HepG2 (cell line): ENCODE measurements around the gene MBTD1. TPM values are rescaled to one million over a fixed set of nuclear protein-coding genes. Genes with fewer than 3 reads are reported as not detected.

Experiments
- ADNP ChIP-seq: sonication (generic); formaldehyde crosslinking; IDR thresholded peaks from 2 replicates; pipeline ENCODE4 v1.4.0; 2020; ENCODE audit warnings: missing genetic modification reagents
- ARHGAP35 ChIP-seq: sonication (generic); formaldehyde crosslinking; IDR thresholded peaks from 2 replicates; pipeline ENCODE4 v1.9.0; 2022; ENCODE audit warnings: mild to moderate bottlenecking, inconsistent platforms, moderate library complexity, missing genetic modification reagents, borderline replicate concordance
- ASH2L ChIP-seq: fragments of 300-600, 200-600 bp; sonication (generic); IDR thresholded peaks from 2 replicates; pipeline ENCODE4 v1.7.0; 2017; ENCODE audit warnings: low read depth, mild to moderate bottlenecking, moderate library complexity, mixed read lengths, low read length; ENCODE audit not compliant: insufficient read length
- ATF7 ChIP-seq, 2 experiments: fragments of 450-650 bp in 1 of 2; sonication (generic) in 1 of 2; formaldehyde crosslinking in 1 of 2; IDR thresholded peaks; 2 replicates each; pipeline versions ENCODE4 v1.4.0 to v1.6.1; 2016 to 2020; ENCODE audit warnings: antibody characterized with exemption in 1 of 2, mild to moderate bottlenecking in 1 of 2, missing genetic modification reagents in 1 of 2
- CBX5 ChIP-seq: sonication (generic); formaldehyde crosslinking; IDR thresholded peaks from 2 replicates; pipeline ENCODE4 v1.4.0; 2020; ENCODE audit warnings: missing genetic modification reagents, borderline replicate concordance
- CEBPG ChIP-seq: IDR thresholded peaks from 2 replicates; pipeline ENCODE4 v1.6.1; 2016
- HNRNPLL ChIP-seq: fragments of 200-400 bp; formaldehyde crosslinking; IDR thresholded peaks from 2 replicates; pipeline ENCODE4 v1.6.1; 2017; ENCODE audit warnings: mild to moderate bottlenecking, low read depth, low read length; ENCODE audit not compliant: poor library complexity, severe bottlenecking
- JUND ChIP-seq: sonication (generic); formaldehyde crosslinking; IDR thresholded peaks from 2 replicates; pipeline ENCODE4 v1.8.0; 2022; ENCODE audit warnings: mild to moderate bottlenecking, missing genetic modification reagents
- LCORL ChIP-seq, 2 experiments: fragments of 450-650 bp in 1 of 2; sonication (generic) in 1 of 2; formaldehyde crosslinking in 1 of 2; IDR thresholded peaks; 2 replicates each; pipeline versions ENCODE4 v1.5.0 to v1.6.1; 2017 to 2020; ENCODE audit warnings: antibody characterized with exemption in 1 of 2, missing genetic modification reagents in 1 of 2
- NRL ChIP-seq: sonication (generic); formaldehyde crosslinking; IDR thresholded peaks from 2 replicates; pipeline ENCODE4 v1.5.0; 2020; ENCODE audit warnings: missing genetic modification reagents, mild to moderate bottlenecking, moderate library complexity, borderline replicate concordance
- SRF ChIP-seq: IDR thresholded peaks from 2 replicates; pipeline ENCODE4 v1.6.1; 2011; ENCODE audit warnings: mild to moderate bottlenecking, low read depth, low read length, moderate library complexity
- ZC3H13 ChIP-seq: sonication (generic); formaldehyde crosslinking; IDR thresholded peaks from 2 replicates; pipeline ENCODE4 v1.8.1; 2023; ENCODE audit warnings: mild to moderate bottlenecking, missing genetic modification reagents, moderate library complexity
- ZNF335 ChIP-seq: sonication (generic); formaldehyde crosslinking; IDR thresholded peaks from 2 replicates; pipeline ENCODE4 v1.4.0; 2020; ENCODE audit warnings: missing genetic modification reagents
- ZNF607 ChIP-seq: sonication (generic); formaldehyde crosslinking; IDR thresholded peaks from 2 replicates; pipeline ENCODE4 v1.5.1; 2020; ENCODE audit warnings: missing genetic modification reagents, mild to moderate bottlenecking, borderline replicate concordance
- ZNF772 ChIP-seq: sonication (generic); formaldehyde crosslinking; IDR thresholded peaks from 2 replicates; pipeline ENCODE4 v1.5.0; 2020; ENCODE audit warnings: mild to moderate bottlenecking, missing genetic modification reagents
- ZSCAN31 ChIP-seq: sonication (generic); formaldehyde crosslinking; IDR thresholded peaks from 2 replicates; pipeline ENCODE4 v1.5.0; 2020; ENCODE audit warnings: low read depth, mild to moderate bottlenecking, missing genetic modification reagents
- polyA plus RNA-seq, 8 experiments: library from polyadenylated mRNA; depleted of rRNA in 3 of 8; stranded (reverse) in 7 of 8; unstranded in 1 of 8; fragments of >200 nt; fragmentation: Illumina TruSeq in 4 of 8; extraction: Trizol in 4 of 8; gene quantifications; 2 replicates each; pipeline versions ENCODE4 v1.2.1 to v1.2.3, GENCODE V29; 2011 to 2016; ENCODE audit warnings: low read depth in 4 of 8, missing spikeins in 1 of 8, mixed read lengths in 1 of 8; ENCODE audit not compliant: insufficient read depth in 1 of 8
- total RNA-seq, 5 experiments: library from RNA; depleted of rRNA; stranded (reverse); fragments of >200 nt; fragmentation: Illumina TruSeq; extraction: Trizol; gene quantifications; 2 replicates each; pipeline ENCODE4 v1.2.3, GENCODE V29; 2016; ENCODE audit warnings: low read depth in 1 of 5
- TF ChIP-seq, protein P1 (sequence below): IDR thresholded peaks from 2 replicates; pipeline ENCODE4 v1.6.1; 2016; ENCODE audit warnings: missing genetic modification reagents, missing compliant biosample characterization
- TF ChIP-seq, protein P2 (sequence below): sonication (generic); formaldehyde crosslinking; conservative IDR thresholded peaks from 2 replicates; pipeline ENCODE4 v1.8.1; 2023; ENCODE audit warnings: missing genetic modification reagents
- TF ChIP-seq, protein P3 (sequence below): sonication (generic); formaldehyde crosslinking; IDR thresholded peaks from one replicate; pipeline ENCODE4 v1.5.1; 2020; ENCODE audit warnings: mild to moderate bottlenecking, missing genetic modification reagents; ENCODE audit errors: not compliant biosample characterization

MBTD1 gene
- total and polyA plus RNA-seq, 2 of the 13 experiments (the other 11 are each of a cell fraction or from before 2014, with no cell fraction given) = 20.9 TPM

DNA sequence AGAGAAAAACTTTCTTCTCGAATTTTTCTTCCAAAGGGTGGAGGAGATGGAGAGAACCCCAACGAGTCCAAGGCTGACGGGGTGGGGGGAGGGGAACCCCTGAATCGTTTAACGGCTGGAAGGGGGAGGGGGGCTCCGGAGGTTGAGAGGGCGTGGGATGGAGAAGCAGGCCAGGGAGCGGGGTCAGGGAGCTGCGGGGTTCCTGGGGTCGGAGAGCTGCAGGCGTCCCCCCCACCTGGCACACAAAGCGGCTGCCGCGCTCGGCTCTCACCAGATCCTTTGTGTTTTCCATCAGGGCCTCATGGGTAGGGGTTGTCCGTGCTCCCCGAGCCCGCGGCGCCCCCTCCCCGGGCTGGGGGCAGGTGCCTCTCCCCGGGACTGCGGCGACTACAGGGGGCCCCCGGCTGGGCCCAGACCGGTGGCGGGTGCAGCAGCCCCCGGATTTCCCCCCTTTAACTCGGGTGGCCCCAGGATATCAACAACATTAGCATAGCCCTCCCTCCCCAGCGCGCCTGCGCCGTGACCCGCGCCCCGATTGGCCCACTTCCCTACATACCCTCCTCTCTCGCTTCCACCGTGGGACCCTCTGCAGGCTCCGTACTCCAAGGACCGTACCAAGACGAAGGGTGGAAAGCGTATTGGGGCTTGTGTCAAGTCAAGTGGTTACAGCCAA, at the start of gene MBTD1 (continued):
- TF ChIP-seq LCORL (IDR thresholded peaks at IDR 0.05) (no peak), LCORL (CRISPR knock-in tag; IDR thresholded peaks at IDR 0.05) (no peak), ZNF335 (no peak), ZSCAN31 (CRISPR knock-in tag) (no peak), SRF (no peak), NRL (CRISPR knock-in tag) (peak; percentile 53), ATF7 (IDR thresholded peaks at IDR 0.05) (no peak), ATF7 (CRISPR knock-in tag; IDR thresholded peaks at IDR 0.05) (no peak), HNRNPLL (no peak), ZNF607 (CRISPR knock-in tag) (0 out of 2 replicates have a peak, but pooled peaks have one; percentile 12), CEBPG (CRISPR knock-in tag) (no peak; the same call in 1 of the 2 replicates), ZNF772 (0 out of 2 replicates have a peak, but pooled peaks have one; percentile 39), ZC3H13 (CRISPR knock-in tag) (peak; percentile 93), CBX5 (CRISPR knock-in tag) (0 out of 2 replicates have a peak, but pooled peaks have one; percentile 23), ARHGAP35 (CRISPR knock-in tag) (no peak), ASH2L (peak; percentile 2), JUND (CRISPR knock-in tag) (no peak), ADNP (CRISPR knock-in tag) (no peak)
- TF ChIP-seq, protein P1, sequence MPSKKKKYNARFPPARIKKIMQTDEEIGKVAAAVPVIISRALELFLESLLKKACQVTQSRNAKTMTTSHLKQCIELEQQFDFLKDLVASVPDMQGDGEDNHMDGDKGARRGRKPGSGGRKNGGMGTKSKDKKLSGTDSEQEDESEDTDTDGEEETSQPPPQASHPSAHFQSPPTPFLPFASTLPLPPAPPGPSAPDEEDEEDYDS (CRISPR knock-in tag) = peak; percentile 68
- TF ChIP-seq, protein P2, sequence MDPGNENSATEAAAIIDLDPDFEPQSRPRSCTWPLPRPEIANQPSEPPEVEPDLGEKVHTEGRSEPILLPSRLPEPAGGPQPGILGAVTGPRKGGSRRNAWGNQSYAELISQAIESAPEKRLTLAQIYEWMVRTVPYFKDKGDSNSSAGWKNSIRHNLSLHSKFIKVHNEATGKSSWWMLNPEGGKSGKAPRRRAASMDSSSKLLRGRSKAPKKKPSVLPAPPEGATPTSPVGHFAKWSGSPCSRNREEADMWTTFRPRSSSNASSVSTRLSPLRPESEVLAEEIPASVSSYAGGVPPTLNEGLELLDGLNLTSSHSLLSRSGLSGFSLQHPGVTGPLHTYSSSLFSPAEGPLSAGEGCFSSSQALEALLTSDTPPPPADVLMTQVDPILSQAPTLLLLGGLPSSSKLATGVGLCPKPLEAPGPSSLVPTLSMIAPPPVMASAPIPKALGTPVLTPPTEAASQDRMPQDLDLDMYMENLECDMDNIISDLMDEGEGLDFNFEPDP (CRISPR knock-in tag) = no peak
- TF ChIP-seq, protein P3, sequence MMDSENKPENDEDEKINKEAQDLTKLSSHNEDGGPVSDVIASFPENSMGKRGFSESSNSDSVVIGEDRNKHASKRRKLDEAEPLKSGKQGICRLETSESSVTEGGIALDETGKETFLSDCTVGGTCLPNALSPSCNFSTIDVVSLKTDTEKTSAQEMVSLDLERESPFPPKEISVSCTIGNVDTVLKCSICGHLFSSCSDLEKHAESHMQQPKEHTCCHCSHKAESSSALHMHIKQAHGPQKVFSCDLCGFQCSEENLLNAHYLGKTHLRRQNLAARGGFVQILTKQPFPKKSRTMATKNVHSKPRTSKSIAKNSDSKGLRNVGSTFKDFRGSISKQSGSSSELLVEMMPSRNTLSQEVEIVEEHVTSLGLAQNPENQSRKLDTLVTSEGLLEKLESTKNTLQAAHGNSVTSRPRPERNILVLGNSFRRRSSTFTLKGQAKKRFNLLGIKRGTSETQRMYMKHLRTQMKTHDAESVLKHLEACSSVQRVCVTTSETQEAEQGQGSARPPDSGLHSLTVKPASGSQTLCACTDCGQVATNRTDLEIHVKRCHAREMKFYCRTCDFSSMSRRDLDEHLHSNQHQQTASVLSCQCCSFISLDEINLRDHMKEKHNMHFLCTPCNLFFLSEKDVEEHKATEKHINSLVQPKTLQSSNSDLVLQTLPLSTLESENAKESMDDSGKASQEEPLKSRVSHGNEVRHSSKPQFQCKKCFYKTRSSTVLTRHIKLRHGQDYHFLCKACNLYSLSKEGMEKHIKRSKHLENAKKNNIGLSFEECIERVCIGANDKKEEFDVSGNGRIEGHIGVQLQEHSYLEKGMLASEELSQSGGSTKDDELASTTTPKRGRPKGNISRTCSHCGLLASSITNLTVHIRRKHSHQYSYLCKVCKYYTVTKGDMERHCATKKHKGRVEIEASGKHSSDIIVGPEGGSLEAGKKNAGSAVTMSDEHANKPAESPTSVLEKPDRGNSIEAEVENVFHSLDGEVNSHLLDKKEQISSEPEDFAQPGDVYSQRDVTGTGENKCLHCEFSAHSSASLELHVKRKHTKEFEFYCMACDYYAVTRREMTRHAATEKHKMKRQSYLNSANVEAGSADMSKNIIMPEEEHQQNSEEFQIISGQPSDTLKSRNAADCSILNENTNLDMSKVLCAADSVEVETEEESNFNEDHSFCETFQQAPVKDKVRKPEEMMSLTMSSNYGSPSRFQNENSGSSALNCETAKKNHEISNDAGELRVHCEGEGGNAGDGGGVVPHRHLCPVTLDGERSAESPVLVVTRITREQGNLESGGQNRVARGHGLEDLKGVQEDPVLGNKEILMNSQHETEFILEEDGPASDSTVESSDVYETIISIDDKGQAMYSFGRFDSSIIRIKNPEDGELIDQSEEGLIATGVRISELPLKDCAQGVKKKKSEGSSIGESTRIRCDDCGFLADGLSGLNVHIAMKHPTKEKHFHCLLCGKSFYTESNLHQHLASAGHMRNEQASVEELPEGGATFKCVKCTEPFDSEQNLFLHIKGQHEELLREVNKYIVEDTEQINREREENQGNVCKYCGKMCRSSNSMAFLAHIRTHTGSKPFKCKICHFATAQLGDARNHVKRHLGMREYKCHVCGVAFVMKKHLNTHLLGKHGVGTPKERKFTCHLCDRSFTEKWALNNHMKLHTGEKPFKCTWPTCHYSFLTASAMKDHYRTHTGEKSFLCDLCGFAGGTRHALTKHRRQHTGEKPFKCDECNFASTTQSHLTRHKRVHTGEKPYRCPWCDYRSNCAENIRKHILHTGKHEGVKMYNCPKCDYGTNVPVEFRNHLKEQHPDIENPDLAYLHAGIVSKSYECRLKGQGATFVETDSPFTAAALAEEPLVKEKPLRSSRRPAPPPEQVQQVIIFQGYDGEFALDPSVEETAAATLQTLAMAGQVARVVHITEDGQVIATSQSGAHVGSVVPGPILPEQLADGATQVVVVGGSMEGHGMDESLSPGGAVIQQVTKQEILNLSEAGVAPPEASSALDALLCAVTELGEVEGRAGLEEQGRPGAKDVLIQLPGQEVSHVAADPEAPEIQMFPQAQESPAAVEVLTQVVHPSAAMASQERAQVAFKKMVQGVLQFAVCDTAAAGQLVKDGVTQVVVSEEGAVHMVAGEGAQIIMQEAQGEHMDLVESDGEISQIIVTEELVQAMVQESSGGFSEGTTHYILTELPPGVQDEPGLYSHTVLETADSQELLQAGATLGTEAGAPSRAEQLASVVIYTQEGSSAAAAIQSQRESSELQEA (CRISPR knock-in tag) = no peak
